Coronary artery (tissue), 2 donors: Measurements from ENCODE around the gene WDR1.

Source experiments
- DNase-seq: peaks from one replicate; pipeline ENCODE4 v3.0.0-alpha.2; 2017; ENCODE audit warnings: low spot score
- H3K27ac ChIP-seq, 2 donors: fragments of 200-600 bp; sonication (generic); one replicate each; pipeline ENCODE4 v1.5.1; 2016 to 2019
- H3K4me3 ChIP-seq: fragments of 200-600 bp; sonication (generic); 2 replicates; pipeline ENCODE4 v1.5.1; 2016; ENCODE audit warnings: mild to moderate bottlenecking, moderate library complexity
- TF ChIP-seq, protein P1 (sequence below): fragments of 200-600 bp; sonication (generic); IDR thresholded peaks from one replicate; pipeline ENCODE4 v1.5.1; 2019; ENCODE audit warnings: antibody characterized with exemption

Gene WDR1

DNA sequence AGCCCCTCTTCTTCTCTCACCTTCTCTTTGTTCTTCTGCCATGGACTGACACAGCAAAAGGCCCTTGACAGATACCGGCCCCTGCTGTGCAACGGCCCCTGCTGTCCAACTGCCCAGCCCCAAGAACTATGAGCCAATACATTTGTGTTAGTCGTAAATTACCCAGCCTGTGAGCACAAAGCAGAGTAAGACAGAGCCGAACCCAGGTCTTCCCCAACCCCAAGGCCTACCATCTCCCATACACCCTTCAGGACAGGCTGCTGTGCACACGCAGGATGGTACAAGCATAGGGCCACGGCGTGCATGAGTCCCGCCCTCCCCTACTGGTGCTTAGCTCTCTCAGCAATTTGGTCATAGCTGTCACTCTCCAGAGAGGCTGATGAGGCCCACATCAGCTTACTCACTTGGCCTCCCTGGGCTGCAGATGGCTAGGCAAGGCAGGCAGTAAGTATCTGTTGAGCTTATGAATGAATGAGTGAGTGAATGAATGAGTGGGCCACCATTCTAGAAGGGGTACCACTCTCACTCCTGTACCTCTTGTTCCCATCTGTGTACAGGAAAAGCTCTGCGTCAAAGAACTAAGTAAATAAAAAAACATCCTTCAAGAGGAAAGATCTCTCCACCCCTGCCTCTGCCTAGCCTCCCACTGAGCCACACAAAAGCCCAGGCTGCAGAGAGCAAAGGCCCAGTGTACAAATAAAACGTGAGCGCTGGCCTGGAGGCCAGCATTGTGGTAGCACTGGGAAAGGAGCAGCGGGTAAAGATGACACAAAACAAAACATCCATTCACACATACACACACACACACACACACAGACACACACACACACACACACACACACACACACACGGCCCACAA lies 13.9 kb downstream of the WDR1 start:
- Histone ChIP-seq H3K27ac (peak overlapping the region; percentile 84 to 90), H3K4me3 (no peak overlapping the region)
- TF ChIP-seq, protein P1, sequence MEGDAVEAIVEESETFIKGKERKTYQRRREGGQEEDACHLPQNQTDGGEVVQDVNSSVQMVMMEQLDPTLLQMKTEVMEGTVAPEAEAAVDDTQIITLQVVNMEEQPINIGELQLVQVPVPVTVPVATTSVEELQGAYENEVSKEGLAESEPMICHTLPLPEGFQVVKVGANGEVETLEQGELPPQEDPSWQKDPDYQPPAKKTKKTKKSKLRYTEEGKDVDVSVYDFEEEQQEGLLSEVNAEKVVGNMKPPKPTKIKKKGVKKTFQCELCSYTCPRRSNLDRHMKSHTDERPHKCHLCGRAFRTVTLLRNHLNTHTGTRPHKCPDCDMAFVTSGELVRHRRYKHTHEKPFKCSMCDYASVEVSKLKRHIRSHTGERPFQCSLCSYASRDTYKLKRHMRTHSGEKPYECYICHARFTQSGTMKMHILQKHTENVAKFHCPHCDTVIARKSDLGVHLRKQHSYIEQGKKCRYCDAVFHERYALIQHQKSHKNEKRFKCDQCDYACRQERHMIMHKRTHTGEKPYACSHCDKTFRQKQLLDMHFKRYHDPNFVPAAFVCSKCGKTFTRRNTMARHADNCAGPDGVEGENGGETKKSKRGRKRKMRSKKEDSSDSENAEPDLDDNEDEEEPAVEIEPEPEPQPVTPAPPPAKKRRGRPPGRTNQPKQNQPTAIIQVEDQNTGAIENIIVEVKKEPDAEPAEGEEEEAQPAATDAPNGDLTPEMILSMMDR, result no peak
- DNase-seq, result no peak

DNA sequence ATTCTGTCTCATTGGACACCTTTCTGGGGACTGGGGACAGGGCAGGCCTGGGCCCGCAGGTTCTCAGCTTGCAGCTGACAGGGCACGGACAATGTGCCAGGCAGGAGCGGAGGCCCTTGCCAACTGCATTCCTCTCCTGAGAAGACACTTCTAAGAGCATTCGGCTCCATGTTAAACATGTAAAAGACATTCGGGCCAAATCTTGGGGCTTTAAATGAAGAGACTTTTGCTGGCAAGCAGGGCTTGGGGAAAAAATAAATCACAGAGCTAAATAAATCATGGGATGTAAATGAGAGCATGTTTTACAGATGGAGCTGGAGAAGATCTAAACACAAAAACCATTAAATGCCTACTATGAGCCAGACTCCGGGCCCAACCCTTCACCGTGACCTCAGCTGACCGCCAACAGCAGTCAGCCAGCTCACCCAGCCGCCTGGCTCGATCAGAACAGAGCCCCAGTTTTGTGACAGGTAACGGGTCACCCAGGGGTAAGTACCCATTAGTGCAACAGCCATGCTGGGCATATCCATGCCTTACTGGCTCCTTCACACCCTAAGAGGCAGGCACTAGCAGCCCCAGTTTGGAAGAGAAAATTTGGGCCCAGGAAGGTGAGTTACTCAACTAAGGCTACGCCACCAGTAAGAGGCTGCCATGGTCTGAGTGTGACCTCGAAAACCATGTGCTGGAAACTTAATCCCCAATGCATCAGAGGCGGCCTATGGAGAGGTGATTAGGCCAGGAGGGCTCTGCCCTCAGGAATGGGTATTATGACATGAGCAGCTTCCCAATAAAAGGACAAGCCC lies 14.7 kb downstream of the WDR1 start:
- Histone ChIP-seq H3K4me3 (peak overlapping the region; percentile 3), H3K27ac (peak overlapping the region; percentile 84 to 90)
- TF ChIP-seq, protein P1, result no peak
- DNase-seq, result no peak

DNA sequence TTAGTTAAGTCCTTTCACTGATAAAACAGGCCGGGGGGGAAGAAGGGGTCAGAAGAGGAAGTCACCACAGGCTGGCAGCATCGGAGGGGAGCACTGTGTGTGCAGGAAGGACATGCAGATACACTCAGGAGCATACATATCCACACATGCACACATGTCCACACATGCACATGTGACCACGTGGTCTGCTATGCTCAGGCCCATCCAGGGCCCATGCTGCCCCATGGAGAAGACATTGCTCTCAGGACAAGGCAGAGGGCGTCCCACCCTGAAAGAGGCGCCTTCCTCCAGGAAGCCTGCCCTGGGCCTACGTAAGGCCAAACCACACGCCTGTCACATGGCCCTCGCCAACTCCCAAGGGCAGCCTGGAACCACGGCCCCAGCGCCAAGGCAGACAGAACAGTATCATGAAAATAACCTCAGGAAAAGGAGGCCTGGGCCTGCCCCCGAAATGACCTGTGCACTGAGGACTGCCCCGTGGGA lies 15.8 kb downstream of the WDR1 start:
- TF ChIP-seq, protein P1, result no peak
- no peak for DNase-seq
- peak overlapping the region; percentile 3 for H3K4me3 ChIP-seq
- peak overlapping the region; percentile 84 to 90 for H3K27ac ChIP-seq

DNA sequence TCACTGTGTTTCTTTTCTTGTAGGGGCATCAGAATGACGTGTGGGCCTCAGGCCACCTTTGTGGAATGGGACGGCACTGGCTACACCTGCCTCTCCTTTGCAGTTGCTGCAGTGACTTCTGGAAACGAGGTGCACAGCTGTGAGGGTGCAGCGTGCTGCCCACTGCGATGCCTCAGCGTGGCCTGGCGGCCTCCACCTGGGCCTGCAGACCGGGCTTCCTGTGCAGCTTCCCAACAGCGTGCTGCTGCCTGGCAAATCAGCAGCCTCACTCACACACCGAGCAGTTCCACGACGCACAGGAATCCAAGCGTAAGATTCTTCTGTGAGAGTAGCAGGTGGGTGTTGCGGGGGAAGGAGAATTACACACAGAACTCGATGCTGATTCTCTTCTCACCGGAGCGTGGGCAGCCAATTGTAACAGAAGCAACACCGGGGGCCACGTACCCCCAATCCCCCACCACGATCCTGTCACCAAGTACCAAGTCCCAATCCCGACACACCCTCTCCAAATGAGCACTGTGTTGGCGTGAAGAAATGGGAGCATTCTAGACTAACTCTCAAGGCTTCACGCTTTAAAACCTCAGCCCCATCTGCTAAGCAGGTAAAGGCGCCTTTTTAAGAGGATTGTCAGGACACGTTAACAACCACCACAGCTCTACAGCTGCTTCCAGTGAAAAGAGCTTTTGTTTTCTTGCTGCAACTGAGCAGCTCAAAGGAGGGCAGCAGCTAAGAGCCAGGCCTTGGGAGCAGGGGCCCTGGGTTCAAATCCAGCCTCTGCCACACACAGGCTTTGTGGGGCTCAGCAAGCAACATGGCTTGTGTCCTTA lies 16.9 kb downstream of the WDR1 start:
- peak overlapping the region; percentile 90 to 93 for H3K27ac ChIP-seq
- TF ChIP-seq, protein P1, result no peak
- no peak for DNase-seq

DNA sequence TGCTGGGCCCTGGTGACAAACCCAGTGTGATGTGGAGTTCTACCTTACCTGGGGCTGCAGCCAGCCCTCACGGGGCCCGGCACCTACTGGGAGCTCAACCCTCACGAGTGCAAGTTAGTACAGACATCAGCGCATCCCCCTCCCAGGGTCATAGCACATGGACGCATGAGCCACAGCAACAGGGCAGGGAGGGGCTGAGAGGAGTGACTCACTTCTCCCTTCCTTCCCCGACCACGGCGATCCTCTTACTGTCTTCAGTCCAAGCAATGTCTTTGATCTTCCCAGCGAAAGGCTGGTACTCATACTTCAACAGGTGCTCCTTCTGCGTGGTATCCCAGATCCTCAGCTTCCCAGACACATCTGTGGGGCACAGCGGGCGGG lies 17.8 kb downstream of the WDR1 start:
- H3K4me3 ChIP-seq, result no peak overlapping the region
- TF ChIP-seq, protein P1, result no peak
- H3K27ac ChIP-seq, result peak overlapping the region; percentile 86 to 93
- no peak for DNase-seq

More for the DNA sequence above, 16.9 kb downstream of the WDR1 start:
- no peak overlapping the region for H3K4me3 ChIP-seq

DNA sequence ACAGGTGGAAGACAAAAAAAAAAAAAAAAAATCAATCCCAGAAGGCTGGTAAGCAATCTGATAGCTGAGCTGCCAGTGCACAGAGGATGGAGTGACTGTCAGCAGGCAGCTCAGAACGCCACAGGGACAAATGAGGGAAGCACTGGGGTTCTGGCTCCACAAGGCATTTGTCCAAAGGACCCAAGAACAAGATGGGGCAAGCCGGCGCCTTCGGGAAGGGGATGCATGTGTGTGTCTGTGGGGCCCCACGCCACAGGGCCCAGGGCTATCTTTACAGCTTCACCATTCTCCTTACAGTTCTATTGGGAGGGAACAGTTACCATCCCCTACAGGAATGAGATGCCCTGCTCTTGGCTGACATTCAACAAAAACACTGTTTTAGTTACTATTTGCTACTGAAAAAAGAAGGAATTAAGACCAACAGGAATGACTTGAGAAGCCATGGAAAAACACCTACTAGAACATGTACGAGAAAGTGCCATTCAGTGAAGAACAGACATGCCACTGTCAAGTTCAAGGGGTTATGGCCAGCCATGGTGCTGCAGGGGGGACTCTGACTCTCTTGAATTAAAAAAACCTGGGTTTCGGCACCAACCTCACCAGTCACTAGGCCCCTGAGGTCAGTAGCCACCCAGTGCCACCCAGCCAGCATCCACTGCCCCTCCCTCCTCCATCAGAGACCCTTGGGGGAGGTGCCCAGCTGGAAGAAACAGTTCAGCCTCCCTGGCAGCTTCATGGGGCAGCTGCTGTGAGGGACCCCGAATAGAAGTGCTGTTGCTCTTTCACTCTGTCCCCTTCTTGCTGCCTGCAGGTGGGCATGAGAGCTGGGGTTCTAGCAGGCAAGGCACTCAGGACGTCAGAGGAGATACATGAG lies 18.5 kb downstream of the WDR1 start:
- no peak overlapping the region for H3K4me3 ChIP-seq
- DNase-seq, result no peak
- TF ChIP-seq, protein P1, result no peak
- H3K27ac ChIP-seq, result peak overlapping the region; percentile 86 to 93
